D721Med (cell line): ENCODE data around the gene GZMM.
A peak's percentile ranks its signal among the peaks of the same experiment; 100 is the strongest.

ENCODE experiments used
- DNase-seq: peaks from one replicate; pipeline ENCODE4 v3.0.0; 2011; ENCODE audit warnings: low spot score; ENCODE audit not compliant: insufficient read length
- FAIRE-seq: peaks from 2 replicates; lab custom pipeline; 2011; peaks lifted over from hg19 to GRCh38; lab: Jason Lieb, UNC
- CTCF ChIP-seq: IDR thresholded peaks from 2 replicates; pipeline ENCODE4 v1.5.1; 2012; ENCODE audit warnings: mild to moderate bottlenecking, control low read depth; ENCODE audit not compliant: insufficient read depth; ENCODE audit errors: missing control alignments

GZMM gene

DNA sequence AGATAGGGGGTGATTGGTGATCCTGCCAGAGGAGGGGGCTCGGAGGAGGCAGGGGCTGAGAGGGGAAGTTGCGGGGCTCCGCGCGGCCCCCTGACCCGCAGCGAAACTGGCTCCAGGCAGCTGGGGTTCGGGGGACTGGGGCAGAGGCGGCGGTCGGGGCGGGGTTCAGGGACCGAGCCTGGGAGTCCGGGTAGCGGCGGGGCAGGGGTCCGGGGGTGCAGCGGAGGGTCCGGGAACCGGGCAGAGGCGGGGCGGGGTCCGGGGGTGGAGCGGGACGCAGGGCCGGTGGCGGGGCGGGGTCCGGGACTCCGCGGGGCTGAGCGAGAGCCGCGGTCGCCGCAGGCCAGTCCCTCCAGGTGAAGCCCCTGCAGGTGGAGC, 46.4 kb upstream of the GZMM start:
- FAIRE-seq (no peak), DNase-seq (no peak)
- no peak for TF ChIP-seq CTCF

DNA sequence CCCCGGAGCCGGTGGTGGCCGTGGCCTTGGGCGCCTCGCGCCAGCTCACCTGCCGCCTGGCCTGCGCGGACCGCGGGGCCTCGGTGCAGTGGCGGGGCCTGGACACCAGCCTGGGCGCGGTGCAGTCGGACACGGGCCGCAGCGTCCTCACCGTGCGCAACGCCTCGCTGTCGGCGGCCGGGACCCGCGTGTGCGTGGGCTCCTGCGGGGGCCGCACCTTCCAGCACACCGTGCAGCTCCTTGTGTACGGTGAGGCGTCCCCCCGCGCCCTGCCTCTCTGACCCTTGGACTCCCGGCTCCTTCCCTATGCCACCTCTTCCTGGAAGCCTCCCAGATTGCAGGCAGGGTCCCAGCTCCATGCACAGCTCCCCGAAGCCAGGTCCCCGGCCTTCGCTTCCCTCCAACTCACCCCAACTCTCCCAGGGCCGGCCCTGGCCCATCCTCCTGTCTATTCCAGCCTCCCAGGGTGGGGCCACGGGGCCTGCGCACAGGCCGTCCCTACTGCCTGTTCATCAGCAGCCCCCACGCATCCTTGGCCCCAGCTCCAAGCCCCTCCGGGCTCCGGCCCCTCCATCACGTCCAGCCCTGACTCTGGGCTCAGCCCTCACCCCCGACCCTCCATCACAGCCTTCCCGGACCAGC, 45.9 kb upstream of the GZMM start:
- FAIRE-seq (no peak), DNase-seq (no peak)
- no peak for TF ChIP-seq CTCF

- TF ChIP-seq CTCF: no peak
- DNase-seq: no peak
These were observed 45.4 kb upstream of the GZMM start for GRCh38 chr19:498511-498891.

DNA sequence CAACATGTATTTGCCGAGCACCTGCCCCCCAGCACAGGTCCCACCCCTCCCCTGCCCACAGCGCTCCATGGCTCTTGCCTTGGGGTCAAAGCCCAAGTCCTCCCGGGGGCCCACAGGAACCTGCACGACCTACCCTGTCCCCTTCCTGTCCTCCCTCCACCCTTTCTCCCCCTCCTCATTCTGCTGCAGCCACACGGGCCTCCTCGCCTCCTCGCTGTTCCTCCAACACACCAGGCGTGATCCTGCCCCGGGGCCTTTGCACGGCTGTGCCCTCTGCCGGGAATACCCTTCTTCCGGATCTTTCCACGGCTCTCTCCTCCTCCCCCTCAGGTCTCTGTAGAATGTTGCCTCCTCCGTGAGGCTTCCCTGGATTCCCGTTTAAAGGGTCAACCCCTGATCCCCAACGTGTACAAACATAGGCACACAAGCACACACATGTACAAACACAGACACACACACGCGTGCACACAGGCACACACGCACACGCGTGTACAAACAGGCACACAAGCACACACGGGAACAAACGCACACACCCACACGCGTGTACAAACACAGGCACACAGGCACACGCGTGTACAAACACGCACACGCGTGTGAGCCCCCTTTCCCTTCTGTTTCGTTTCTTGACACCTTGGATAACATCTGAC, 44.8 kb upstream of the GZMM start:
- no peak for TF ChIP-seq CTCF
- no peak for DNase-seq
- FAIRE-seq: no peak

More at GRCh38 chr19:498511-498891, 45.4 kb upstream of the GZMM start:
- no peak for FAIRE-seq

GRCh38 chr19:501646-502045, 42.2 kb upstream of the GZMM start:
- TF ChIP-seq CTCF: no peak
- DNase-seq: no peak
- FAIRE-seq: no peak

GRCh38 chr19:504616-505015, 39.2 kb upstream of the GZMM start:
- TF ChIP-seq CTCF: no peak
- DNase-seq: no peak
- no peak for FAIRE-seq

DNA sequence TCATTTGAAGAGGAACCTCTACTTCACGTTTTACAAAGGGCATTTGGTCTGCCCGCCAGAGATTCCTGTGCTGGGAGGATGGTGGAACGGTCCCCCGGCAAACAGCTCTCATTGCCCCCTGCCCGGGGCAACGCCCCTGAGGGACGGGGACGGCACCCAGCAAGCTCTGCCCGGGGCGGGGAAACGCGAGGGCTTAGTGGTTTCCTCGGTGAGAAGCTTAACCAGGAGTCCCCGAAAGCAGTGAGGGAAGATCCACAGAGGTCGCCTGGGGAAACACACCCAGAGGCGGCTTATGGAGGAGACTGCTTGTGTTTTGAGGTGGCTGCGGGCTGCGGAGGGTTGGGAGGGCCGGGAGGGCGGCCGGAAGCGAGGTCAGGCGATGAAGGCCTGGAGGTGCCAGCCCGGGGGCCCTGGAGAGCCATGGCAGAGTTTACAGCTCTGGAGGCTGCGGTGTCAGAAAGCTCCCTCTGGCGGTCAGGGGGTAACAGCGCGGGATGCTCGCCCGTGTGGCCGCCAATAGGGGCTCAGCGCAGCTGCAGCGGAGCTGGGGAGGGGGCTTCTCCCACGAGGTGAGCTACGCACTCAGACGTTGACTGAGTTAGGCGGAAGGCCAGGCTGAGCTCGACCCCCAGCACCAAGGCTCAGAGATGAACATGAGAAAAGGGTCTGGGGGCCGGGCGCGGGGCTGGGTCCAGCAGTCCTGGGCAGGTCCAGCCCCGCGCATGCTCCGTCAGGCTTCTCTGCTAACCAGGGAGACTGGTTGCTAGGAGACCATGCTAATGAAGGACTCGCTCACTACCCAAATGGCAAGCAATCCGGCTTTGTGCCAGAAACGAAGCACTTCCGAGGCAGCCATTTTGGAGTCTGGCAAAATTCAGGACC, 37.2 kb upstream of the GZMM start:
- FAIRE-seq: peak; percentile 90
- peak; percentile 95 for DNase-seq
- peak; percentile 77 for TF ChIP-seq CTCF
